ENCODE data around the gene SAMD3. TPM values are rescaled to one million over a fixed set of nuclear protein-coding genes. Genes with fewer than 3 reads are reported as not detected.

SAMD3 gene
- polyA plus RNA-seq, 1 of the 3 experiments (the other 2 are of a cell fraction) = 16.0 TPM

- ChIA-PET POLR2A (no interaction called here), CTCF (no interaction called here)
- Histone ChIP-seq H2AFZ (ENCODE audit: low read depth) (no peak overlapping the region), H3K79me2 (ENCODE audit: insufficient read depth) (no peaks in the 10 kb centered on the region), H3K9me3 (no peaks in the 10 kb centered on the region), H3K27me3 (ENCODE audit: insufficient read depth) (no peaks in the 10 kb centered on the region), H4K20me1 (ENCODE audit: insufficient read depth) (no peaks in the 10 kb centered on the region), H3F3A (replicated peaks; ENCODE audit: insufficient read depth) (no peaks in the 10 kb centered on the region), H3K9ac (no peak overlapping the region), H3K36me3 (replicated peaks in 1 of 2; ENCODE audit: control insufficient read depth in 1 of 2, insufficient read depth in 2 of 2, low read length in 1 of 2) (peaks cover 0 to 4% of the 10 kb centered on the region in 2 experiments), H3K4me2 (no peak overlapping the region), H3K27ac (ENCODE audit: low read depth in 2 of 2, low read length in 1 of 2) (no peak overlapping the region), H3K4me3 (ENCODE audit: low read depth in 2 of 2, low read length in 1 of 2) (no peak overlapping the region), H3K4me1 (ENCODE audit: control insufficient read depth in 1 of 2, insufficient read depth in 2 of 2, low read depth in 1 of 2, low read length in 1 of 2) (no peaks in the 10 kb centered on the region), H3K9me2 (no peaks in the 10 kb centered on the region)
- TF ChIP-seq TAF1 (IDR thresholded peaks at IDR 0.05; ENCODE audit: borderline replicate concordance, low read depth, low read length) = no peak
- no peak for TF ChIP-seq RCOR1 (IDR thresholded peaks at IDR 0.05; ENCODE audit: low read length)
- no peak for TF ChIP-seq MXI1 (IDR thresholded peaks at IDR 0.05; ENCODE audit: low read depth, low read length)
- no peak for TF ChIP-seq NRF1 (IDR thresholded peaks at IDR 0.05; ENCODE audit: low read depth, low read length)
- TF ChIP-seq EP300 (IDR thresholded peaks at IDR 0.05; ENCODE audit: borderline replicate concordance in 1 of 2, low read depth in 1 of 2, low read length in 1 of 2) = no peak
- no peak for TF ChIP-seq SIN3A (IDR thresholded peaks at IDR 0.05; ENCODE audit: borderline replicate concordance, low read depth, low read length)
- TF ChIP-seq ELF1 (IDR thresholded peaks at IDR 0.05) = no peak
- TF ChIP-seq FOSL2 (IDR thresholded peaks at IDR 0.05; ENCODE audit: borderline replicate concordance, low read depth) = no peak
- no peak for TF ChIP-seq RXRA (IDR thresholded peaks at IDR 0.05; ENCODE audit: borderline replicate concordance, low read depth)
- TF ChIP-seq CHD2 (IDR thresholded peaks at IDR 0.05; ENCODE audit: low read length, partially characterized antibody) = no peak
- no peak for TF ChIP-seq IRF3 (IDR thresholded peaks at IDR 0.05; ENCODE audit: low read depth, low read length)
- TF ChIP-seq YY1 (IDR thresholded peaks at IDR 0.05; ENCODE audit: low read depth) = no peak
- no peak for TF ChIP-seq GATA2 (CRISPR knock-in tag; IDR thresholded peaks at IDR 0.05)
- no peak for TF ChIP-seq CTCF (IDR thresholded peaks at IDR 0.05)
- TF ChIP-seq TCF12 (IDR thresholded peaks at IDR 0.05) = no peak
- no peak for TF ChIP-seq MAX (IDR thresholded peaks at IDR 0.05; ENCODE audit: low read depth)
- no peak for TF ChIP-seq FOXM1 (IDR thresholded peaks at IDR 0.05; ENCODE audit: low read depth)
- TF ChIP-seq NFIC (IDR thresholded peaks at IDR 0.05; ENCODE audit: borderline replicate concordance) = no peak
- no peak for TF ChIP-seq EZH2phosphoT487 (IDR thresholded peaks at IDR 0.05; ENCODE audit: borderline replicate concordance, low read depth)
- DNase-seq = no peak
- WGBS (ENCODE audit: low lambda C conversion rate) = 75% methylated on average over 9 of the region's 9 CpGs
Observed at GRCh38 chr6:130252527-130253237, 29.9 kb upstream of the SAMD3 start.
